Endothelial cell of umbilical vein (primary cell): ENCODE data around the gene DET1. TPM values are rescaled to one million over a fixed set of nuclear protein-coding genes. Genes with fewer than 3 reads are reported as not detected.

Experiments
- BruUV-seq: library from RNA; stranded (reverse); fragments of 400-500 nt; replicated peaks from 2 replicates; lab custom pipeline; 2021; lab: Mats Ljungman, UMichigan
- CTCF ChIA-PET: fragments of 300-600, 350-600 bp; sonication (Branson Sonifier 250); formaldehyde crosslinking; loops from one replicate; lab custom pipeline; 2021; ENCODE audit warnings: antibody characterized with exemption, inconsistent platforms; lab: Charles Lee
- POLR2A ChIA-PET: fragments of 300-600, 350-600 bp; sonication (Branson Sonifier 250); formaldehyde crosslinking; loops from one replicate; lab custom pipeline; 2021; ENCODE audit warnings: antibody characterized with exemption, inconsistent platforms; lab: Charles Lee
- DNase-seq: peaks from one replicate; pipeline ENCODE4 v3.0.0-alpha.2; 2011; ENCODE audit warnings: low read depth, low spot score
- FAIRE-seq: peaks from 2 replicates; lab custom pipeline; 2011; peaks lifted over from hg19 to GRCh38; lab: Jason Lieb, UNC
- H2AFZ ChIP-seq: 2 replicates; pipeline ENCODE4 v1.6.0; 2012; ENCODE audit warnings: low read depth, low read length, control low read depth, inconsistent platforms
- H3K27ac ChIP-seq: 2 replicates; pipeline ENCODE4 v1.5.1; 2011; ENCODE audit warnings: low read depth, mild to moderate bottlenecking, control low read depth, low read length, moderate library complexity; ENCODE audit not compliant: insufficient read depth
- H3K27me3 ChIP-seq, 2 experiments: 2 replicates each; pipeline versions ENCODE4 v1.6.0 to v1.6.1; 2011; ENCODE audit warnings: low read length in 2 of 2, mixed read lengths in 1 of 2; ENCODE audit not compliant: control insufficient read depth in 2 of 2, insufficient read depth in 2 of 2
- H3K36me3 ChIP-seq, 2 experiments: 2 replicates in 1 of 2; 3 replicates in 1 of 2; pipeline ENCODE4 v1.5.1; 2011; ENCODE audit warnings: low read length in 2 of 2, mild to moderate bottlenecking in 1 of 2, moderate library complexity in 1 of 2; ENCODE audit not compliant: control insufficient read depth in 2 of 2, insufficient read depth in 2 of 2; ENCODE audit errors: extremely low read depth in 1 of 2
- H3K4me1 ChIP-seq: 3 replicates; pipeline ENCODE4 v1.5.1; 2011; ENCODE audit warnings: mild to moderate bottlenecking, low read length; ENCODE audit not compliant: control insufficient read depth, insufficient read depth; ENCODE audit errors: extremely low read depth
- H3K4me2 ChIP-seq: 2 replicates; pipeline ENCODE4 v1.6.1; 2011; ENCODE audit warnings: low read length, control low read depth, mixed read lengths; ENCODE audit not compliant: insufficient read depth
- H3K4me3 ChIP-seq, 3 experiments: fragments of 200-600 bp in 1 of 3; sonication (generic), shearing (Covaris generic) in 1 of 3; replicated peaks in 1 of 3; 2 replicates each; pipeline ENCODE4 v1.5.1; 2011 to 2016; ENCODE audit warnings: control low read depth in 3 of 3, low read length in 3 of 3, mild to moderate bottlenecking in 2 of 3, inconsistent platforms in 1 of 3, low read depth in 1 of 3, moderate library complexity in 1 of 3; ENCODE audit not compliant: insufficient read depth in 1 of 3
- H3K79me2 ChIP-seq: 2 replicates; pipeline ENCODE4 v1.6.0; 2012; ENCODE audit warnings: low read length, inconsistent platforms; ENCODE audit not compliant: control insufficient read depth, insufficient read depth
- H3K9ac ChIP-seq: replicated peaks from 2 replicates; pipeline ENCODE3; 2011; ENCODE audit warnings: low read length, control low read depth; ENCODE audit not compliant: insufficient read depth; ENCODE audit errors: extremely low read depth
- H3K9me1 ChIP-seq: replicated peaks from 3 replicates; pipeline ENCODE4 v1.6.0; 2011; ENCODE audit warnings: mild to moderate bottlenecking, low read length; ENCODE audit not compliant: control insufficient read depth, insufficient read depth; ENCODE audit errors: extremely low read depth
- H3K9me3 ChIP-seq: replicated peaks from 2 replicates; pipeline ENCODE4 v1.5.1; 2012; ENCODE audit warnings: low read length, inconsistent platforms; ENCODE audit not compliant: control insufficient read depth, insufficient read depth
- H4K20me1 ChIP-seq: replicated peaks from 2 replicates; pipeline ENCODE3; 2011; ENCODE audit warnings: mild to moderate bottlenecking, low read length; ENCODE audit not compliant: control insufficient read depth, insufficient read depth; ENCODE audit errors: extremely low read depth
- EZH2 ChIP-seq: IDR thresholded peaks from 2 replicates; pipeline ENCODE4 v1.6.1; 2012; ENCODE audit warnings: borderline replicate concordance, low read depth, mild to moderate bottlenecking, moderate library complexity, low read length, inconsistent platforms; ENCODE audit not compliant: severe bottlenecking
- FOS ChIP-seq: IDR thresholded peaks from 2 replicates; pipeline ENCODE4 v1.6.1; 2011; ENCODE audit warnings: mild to moderate bottlenecking, low read length, moderate library complexity, borderline replicate concordance; ENCODE audit not compliant: insufficient read depth
- GATA2 ChIP-seq: IDR thresholded peaks from 2 replicates; pipeline ENCODE4 v1.7.0; 2011; ENCODE audit warnings: low read depth, mild to moderate bottlenecking, moderate library complexity, mixed read lengths, low read length; ENCODE audit not compliant: insufficient read length, insufficient read depth
- JUN ChIP-seq: IDR thresholded peaks from 2 replicates; pipeline ENCODE4 v1.6.1; 2011; ENCODE audit warnings: borderline replicate concordance, low read depth; ENCODE audit not compliant: insufficient read length, insufficient read depth
- MYC ChIP-seq: IDR thresholded peaks from one replicate; pipeline ENCODE4 v1.6.1; 2011; ENCODE audit warnings: mild to moderate bottlenecking, low read depth, low read length
- POLR2A ChIP-seq: IDR thresholded peaks from 2 replicates; pipeline ENCODE4 v1.6.1; 2012; ENCODE audit warnings: low read depth, mild to moderate bottlenecking, control low read depth, low read length
- POLR2AphosphoS5 ChIP-seq: IDR thresholded peaks from 2 replicates; pipeline ENCODE4 v1.6.1; 2012; ENCODE audit warnings: low read depth, mild to moderate bottlenecking, control low read depth, low read length, moderate library complexity; ENCODE audit not compliant: insufficient read depth
- dilution Hi-C: fragments of 300-500 bp; cut with MboI; formaldehyde crosslinking; loops from one replicate; pipeline ENCODE4 v1.15.0; 2019; ENCODE audit warnings: low sequenced_read_pairs; ENCODE audit not compliant: extremely low pct_ligation_motif_present
- intact Hi-C: fragments of 100-400 bp; cut with micrococcal nuclease; formaldehyde crosslinking; loops from one replicate; pipeline ENCODE4 v1.10.0; 2022
- polyA plus RNA-seq, 4 experiments: library from polyadenylated mRNA; depleted of rRNA in 3 of 4; stranded (reverse) in 3 of 4; unstranded in 1 of 4; fragments of >200 nt; gene quantifications; 2 replicates each; pipeline versions ENCODE4 v1.2.1 to v1.2.3, GENCODE V29; 2011 to 2012; ENCODE audit warnings: missing spikeins in 1 of 4
- total RNA-seq: library from RNA; stranded (reverse); gene quantifications from 2 replicates; pipeline ENCODE4 v1.2.3, GENCODE V29; 2021
- TF ChIP-seq, protein P1 (sequence below), 2 donors: IDR thresholded peaks; 1 replicate in 1 of 2; 2 replicates in 1 of 2; pipeline ENCODE4 v1.5.1; 2011; ENCODE audit warnings: low read length in 2 of 2, mild to moderate bottlenecking in 2 of 2, moderate library complexity in 2 of 2, control low read depth in 1 of 2, inconsistent platforms in 1 of 2, low read depth in 1 of 2; ENCODE audit not compliant: insufficient read depth in 1 of 2; ENCODE audit errors: extremely low read depth in 1 of 2
- TF ChIP-seq, protein P2 (sequence below): IDR thresholded peaks from 2 replicates; pipeline ENCODE4 v1.6.1; 2011; ENCODE audit not compliant: insufficient read depth, insufficient read length

The DET1 gene
- total and polyA plus RNA-seq, 2 donors (not counting 3 experiments of a cell fraction or from before 2014, with no cell fraction given): 5.2 to 5.6 TPM

GRCh38 chr15:88586401-88587162 lies 40.1 kb upstream of the DET1 start:
- Histone ChIP-seq H3K9ac (no peak overlapping the region), H4K20me1 (no peaks in the 10 kb centered on the region), H3K4me1 (no peaks in the 10 kb centered on the region), H3K9me3 (no peaks in the 10 kb centered on the region), H3K36me3 (no peaks in the 10 kb centered on the region), H3K27ac (no peak overlapping the region), H3K9me1 (no peaks in the 10 kb centered on the region), H3K4me3 (no peak overlapping the region), H3K27me3 (no peaks in the 10 kb centered on the region), H2AFZ (no peak overlapping the region), H3K79me2 (no peaks in the 10 kb centered on the region), H3K4me2 (no peak overlapping the region)
- ChIA-PET CTCF (interaction anchor here (1.5 kb wide), 1 partner anchor 23 kb away, joined by 3 read pairs; no protein-coding TSS in a partner anchor), POLR2A (no interaction called here)
- intact Hi-C loops: no loop called here
- TF ChIP-seq, protein P1, sequence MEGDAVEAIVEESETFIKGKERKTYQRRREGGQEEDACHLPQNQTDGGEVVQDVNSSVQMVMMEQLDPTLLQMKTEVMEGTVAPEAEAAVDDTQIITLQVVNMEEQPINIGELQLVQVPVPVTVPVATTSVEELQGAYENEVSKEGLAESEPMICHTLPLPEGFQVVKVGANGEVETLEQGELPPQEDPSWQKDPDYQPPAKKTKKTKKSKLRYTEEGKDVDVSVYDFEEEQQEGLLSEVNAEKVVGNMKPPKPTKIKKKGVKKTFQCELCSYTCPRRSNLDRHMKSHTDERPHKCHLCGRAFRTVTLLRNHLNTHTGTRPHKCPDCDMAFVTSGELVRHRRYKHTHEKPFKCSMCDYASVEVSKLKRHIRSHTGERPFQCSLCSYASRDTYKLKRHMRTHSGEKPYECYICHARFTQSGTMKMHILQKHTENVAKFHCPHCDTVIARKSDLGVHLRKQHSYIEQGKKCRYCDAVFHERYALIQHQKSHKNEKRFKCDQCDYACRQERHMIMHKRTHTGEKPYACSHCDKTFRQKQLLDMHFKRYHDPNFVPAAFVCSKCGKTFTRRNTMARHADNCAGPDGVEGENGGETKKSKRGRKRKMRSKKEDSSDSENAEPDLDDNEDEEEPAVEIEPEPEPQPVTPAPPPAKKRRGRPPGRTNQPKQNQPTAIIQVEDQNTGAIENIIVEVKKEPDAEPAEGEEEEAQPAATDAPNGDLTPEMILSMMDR (IDR thresholded peaks at IDR 0.05; ENCODE audit: extremely low read depth in 1 of 2, insufficient read depth in 1 of 2, low read depth in 1 of 2, low read length in 2 of 2): no peak
- TF ChIP-seq MYC: no peak
- no peak for TF ChIP-seq EZH2
- TF ChIP-seq FOS: no peak
- TF ChIP-seq, protein P2, sequence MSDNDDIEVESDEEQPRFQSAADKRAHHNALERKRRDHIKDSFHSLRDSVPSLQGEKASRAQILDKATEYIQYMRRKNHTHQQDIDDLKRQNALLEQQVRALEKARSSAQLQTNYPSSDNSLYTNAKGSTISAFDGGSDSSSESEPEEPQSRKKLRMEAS: no peak
- TF ChIP-seq POLR2A: no peak
- no peak for TF ChIP-seq POLR2AphosphoS5
- no peak for TF ChIP-seq GATA2
- no peak for TF ChIP-seq JUN
- FAIRE-seq: no peak
- DNase-seq: no peak
- no TSS peak for BruUV-seq
- dilution Hi-C loops: no loop called here
